GM19397 (cell line): ENCODE data around the gene ADAM21.
"Not testable (repeated sequence)": the region's sequence is repeated elsewhere in the genome, so short reads cannot be mapped to it uniquely, and the experiment has no call there.

Source experiments
- ATAC-seq: cut with Tn5 transposase; IDR thresholded peaks from one replicate; pipeline ENCODE4 v1.9.1; 2021; ENCODE audit warnings: mild to moderate bottlenecking, moderate library complexity; ENCODE audit not compliant: unreplicated experiment

Gene ADAM21

GRCh38 chr14:70451874-70452273 lies at the start of gene ADAM21:
Gene ADAM21 (plus strand): TSS chr14:70452174. CDS start chr14:70457500, 5,326 bp downstream.
- ATAC-seq = no peak

DNA sequence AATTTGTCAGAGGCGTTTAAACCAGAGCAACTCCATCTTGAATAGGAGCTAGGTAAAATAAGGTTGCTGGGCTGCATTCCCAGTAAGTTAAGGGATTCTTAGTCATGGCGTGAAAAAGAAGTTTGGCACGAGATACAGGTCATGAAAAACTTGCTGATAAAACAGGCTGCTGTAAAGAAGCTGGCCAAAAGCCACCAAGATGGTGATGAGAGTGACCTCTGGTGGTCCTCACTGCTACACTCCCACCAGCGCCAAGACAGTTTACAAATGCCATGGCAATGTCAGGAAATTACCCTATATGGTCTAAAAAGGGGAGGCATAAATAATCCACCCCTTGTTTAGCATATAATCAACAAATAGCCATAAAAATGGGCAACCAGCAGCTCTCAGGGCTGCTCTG lies 48.6 kb upstream of the ADAM21 start:
- ATAC-seq = not testable (repeated sequence)

GRCh38 chr14:70406216-70406615 lies 45.8 kb upstream of the ADAM21 start:
- ATAC-seq = not testable (repeated sequence)

- ATAC-seq = no peak
Observed at GRCh38 chr14:70407621-70408020, 44.4 kb upstream of the ADAM21 start.

DNA sequence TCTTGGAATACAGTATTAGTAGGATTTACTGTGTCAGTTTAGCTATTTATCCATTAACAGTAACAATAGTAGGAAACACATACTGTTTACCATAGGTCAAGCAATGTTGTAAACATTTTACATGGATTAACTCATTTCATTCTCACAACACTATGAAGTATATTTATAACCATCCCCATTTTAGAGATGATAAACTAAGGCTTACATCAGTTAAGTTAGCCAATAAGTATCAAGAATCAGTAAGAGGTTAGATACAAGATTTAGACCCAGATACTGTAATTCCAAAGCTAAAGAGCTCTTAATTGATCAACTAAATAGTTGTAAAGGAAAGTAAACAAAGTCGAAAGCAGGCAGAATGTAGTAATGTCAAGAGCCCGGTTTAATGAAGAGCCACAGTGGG lies 36.2 kb upstream of the ADAM21 start:
- no peak for ATAC-seq

- ATAC-seq = no peak
Observed at GRCh38 chr14:70416338-70416724, 35.6 kb upstream of the ADAM21 start.

- no peak for ATAC-seq
Observed at GRCh38 chr14:70416725-70417349, 35.1 kb upstream of the ADAM21 start, which contains the start of gene SYNJ2BP. Gene SYNJ2BP (minus strand): TSS chr14:70417090. CDS start chr14:70416963, 127 bp downstream.

DNA sequence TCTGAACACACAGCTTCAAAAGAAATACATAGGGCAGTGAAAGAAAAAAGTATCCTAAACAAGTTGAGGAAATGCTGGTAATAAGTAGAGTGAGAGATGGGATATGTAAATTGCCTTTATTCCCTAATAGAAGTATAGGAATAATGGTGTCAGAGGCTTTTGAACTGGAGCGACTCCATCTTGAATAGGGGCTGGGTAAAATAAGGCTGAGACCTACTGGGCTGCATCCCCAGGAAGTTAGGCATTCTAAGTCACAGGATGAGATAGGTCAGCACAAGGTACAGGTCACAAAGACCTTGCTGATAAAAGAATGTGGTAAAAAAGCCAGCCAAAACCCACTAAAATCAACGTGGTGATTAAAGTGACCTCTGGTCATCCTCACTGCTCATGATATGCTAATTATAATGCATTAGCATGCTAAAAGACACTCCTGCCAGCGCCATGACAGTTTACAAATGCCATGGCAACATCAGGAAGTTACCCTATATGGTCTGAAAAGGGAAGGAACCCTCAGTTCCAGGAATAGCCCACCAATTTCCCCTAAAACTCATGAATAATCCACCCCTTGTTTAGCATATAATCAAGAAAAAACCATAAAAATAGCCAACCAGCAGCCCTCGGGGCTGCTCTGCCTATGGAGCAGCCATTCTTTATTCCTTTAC lies 32.6 kb upstream of the ADAM21 start:
- not testable (repeated sequence) for ATAC-seq

GRCh38 chr14:70422538-70422937 lies 29.4 kb upstream of the ADAM21 start:
- ATAC-seq = no peak

- ATAC-seq = no peak
Observed at GRCh38 chr14:70425354-70425753, 26.6 kb upstream of the ADAM21 start.

- ATAC-seq = not testable (repeated sequence)
Observed at GRCh38 chr14:70426555-70426954, 25.4 kb upstream of the ADAM21 start.

- ATAC-seq = no peak
Observed at GRCh38 chr14:70436867-70437266, 15.1 kb upstream of the ADAM21 start.

- ATAC-seq = no peak
Observed at GRCh38 chr14:70441641-70442040, 10.3 kb upstream of the ADAM21 start.

GRCh38 chr14:70442750-70443149 lies 9.2 kb upstream of the ADAM21 start:
- ATAC-seq = no peak

DNA sequence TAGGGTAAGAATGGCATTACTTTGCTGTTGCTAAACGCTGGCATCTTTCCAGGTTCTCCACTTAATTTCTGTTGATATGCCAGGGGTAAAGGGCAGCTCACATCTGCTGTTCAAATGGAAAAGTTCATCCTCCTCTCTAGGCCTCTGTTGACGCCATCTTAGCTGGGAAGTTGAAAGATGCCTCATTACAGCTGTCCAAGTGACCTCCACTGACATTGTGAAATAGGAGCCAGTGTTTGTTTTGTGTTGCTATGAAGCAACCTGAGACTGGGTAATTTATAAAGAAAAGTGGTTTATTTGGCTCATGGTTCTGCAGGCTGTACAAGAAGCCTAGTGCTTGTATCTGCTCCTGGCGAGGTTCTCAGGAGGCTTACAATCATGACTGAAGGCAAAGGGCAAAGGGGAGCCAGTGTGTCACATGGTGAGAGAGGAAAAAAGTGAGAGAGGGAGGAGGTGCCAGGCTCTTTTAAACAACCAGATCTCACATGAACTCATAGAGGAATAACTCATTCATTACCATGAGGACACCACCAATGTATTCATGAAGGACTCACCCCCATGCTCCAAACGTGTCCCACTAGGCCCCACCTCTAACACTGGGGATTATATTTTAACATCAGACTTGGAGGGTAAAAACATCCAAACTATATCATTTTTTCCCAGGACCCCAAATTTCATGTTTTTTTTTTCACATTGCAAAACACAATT lies 3.2 kb upstream of the ADAM21 start:
- no peak for ATAC-seq

- no peak for ATAC-seq
Observed at GRCh38 chr14:70454731-70455130, 2.8 kb downstream of the ADAM21 start.

- ATAC-seq = no peak
Observed at GRCh38 chr14:70468731-70469130, 16.8 kb downstream of the ADAM21 start.

DNA sequence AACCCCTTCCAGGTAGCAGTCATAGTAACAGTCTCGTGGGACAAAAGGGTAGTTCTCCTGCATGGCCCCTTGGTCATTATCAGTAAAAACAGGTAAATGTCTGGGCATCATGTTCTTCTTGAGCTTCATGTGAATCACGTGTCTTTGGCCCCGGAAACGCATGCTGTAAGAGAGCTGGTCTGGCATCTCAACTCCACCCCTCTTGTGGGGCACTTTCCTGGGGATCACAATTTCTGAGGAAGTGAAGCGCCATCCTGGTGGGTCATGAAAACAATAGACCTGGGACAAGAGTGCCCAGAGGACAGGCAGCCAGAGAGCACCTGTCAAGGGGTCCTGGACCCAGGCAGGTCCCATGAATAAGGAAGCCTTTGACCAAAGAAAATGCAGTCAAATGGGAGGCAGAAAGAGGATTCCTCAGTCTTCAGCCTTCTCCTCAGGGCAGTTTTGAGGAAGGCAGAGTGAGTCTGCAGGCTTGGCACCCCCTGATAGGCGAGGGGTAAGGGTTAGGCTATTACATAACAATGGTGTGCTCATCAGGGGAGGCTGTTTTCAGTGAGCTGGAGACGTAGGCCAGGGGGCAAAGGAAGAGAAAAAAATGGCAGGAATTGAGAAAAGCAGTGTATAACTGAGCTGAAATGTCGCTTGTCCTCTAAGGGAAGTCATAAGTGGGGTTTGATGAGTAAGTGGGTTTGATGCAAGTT lies 19.0 kb downstream of the ADAM21 start:
- not testable (repeated sequence) for ATAC-seq

DNA sequence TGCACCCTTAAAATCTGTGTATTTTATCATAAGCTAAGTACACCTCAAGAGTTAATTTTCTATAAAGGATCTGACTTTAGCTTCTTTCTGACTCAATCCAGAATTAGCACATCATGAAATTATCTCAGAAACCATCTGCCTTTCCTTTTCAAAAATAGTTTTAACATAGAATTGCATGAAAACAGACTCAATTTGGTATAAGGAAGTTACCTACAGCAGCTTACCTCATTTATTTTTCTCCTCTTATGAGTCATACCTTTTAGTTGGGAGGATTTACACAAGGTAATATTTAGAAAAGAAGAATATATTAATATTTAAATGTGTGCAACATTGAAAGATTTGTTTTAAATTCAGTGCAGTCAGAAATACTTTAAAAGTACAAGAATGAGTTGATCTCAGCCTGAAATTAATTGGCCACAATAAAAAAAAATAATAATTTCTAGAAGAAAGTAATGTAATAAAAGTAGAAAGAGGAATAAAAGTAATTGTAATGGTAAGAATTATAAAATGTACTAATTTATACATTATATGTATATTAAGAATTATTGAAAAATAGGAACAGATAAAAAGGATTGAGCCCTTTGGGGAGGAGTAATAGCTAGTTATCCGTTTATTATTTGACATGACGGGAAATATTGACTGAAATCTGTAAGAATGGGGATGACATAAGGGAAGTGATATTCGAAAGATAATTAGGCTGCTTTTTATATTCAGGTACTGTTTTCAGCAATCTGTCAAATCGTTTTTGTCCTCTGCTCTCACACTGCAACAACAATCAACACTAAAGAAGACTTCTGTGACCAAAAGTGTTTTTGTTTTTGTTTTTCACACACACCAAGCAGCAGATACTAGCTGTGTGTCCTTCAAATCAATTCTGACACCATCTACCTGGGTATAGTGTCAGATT lies 20.5 kb downstream of the ADAM21 start:
- ATAC-seq = no peak

DNA sequence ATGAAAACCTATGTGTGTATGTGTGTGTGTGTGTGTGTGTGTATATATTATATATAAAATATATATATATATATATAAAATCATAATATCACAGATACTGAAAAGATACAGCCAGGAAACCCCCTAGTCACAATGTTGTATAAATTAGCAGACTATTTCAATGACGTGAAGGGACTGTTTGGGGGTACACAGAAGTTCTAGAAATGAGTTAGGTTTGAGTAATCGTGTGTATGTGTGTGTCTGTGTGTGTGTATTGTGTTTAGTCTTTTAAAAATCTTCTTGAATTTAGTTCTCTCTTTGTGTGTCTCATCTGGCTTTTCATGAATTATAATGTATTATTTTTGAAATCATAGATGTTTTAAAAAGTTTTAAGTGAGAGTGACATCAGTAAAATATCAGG lies 21.9 kb downstream of the ADAM21 start:
- no peak for ATAC-seq
